ENCODE measurements around the gene CADM2.
"Not testable (repeated sequence)": the region's sequence is repeated elsewhere in the genome, so short reads cannot be mapped to it uniquely, and the experiment has no call there.

DNA sequence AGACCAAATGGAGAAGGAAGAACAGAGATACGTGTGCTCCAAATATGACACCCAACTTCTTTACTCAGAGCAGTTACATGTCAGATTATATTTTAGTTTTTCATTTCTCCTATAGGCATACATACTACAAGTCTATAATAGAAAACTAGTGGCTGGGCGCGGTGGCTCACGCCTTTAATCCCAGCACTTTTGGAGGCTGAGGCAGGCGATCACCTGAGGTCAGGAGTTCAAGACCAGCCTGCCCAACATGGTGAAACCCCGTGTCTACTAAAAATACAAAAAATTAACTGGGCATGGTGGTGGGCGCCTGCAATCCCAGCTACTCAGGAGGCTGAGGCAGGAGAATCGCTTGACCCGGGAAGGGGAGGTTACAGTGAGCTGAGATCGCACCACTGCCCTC lies 1030.8 kb downstream of the CADM2 start:
- TF ChIP-seq ZNF274 (IDR thresholded peaks at IDR 0.05; ENCODE audit: low read length); ZNF274 (tag by site-specific recombination; IDR thresholded peaks at IDR 0.05; ENCODE audit: borderline replicate concordance); ZNF426 (tag by site-specific recombination; IDR thresholded peaks at IDR 0.05); ZBTB11 (tag by site-specific recombination; conservative IDR thresholded peaks at IDR 0.05; ENCODE audit: low read depth); ZNF114 (tag by site-specific recombination; IDR thresholded peaks at IDR 0.05): not testable (repeated sequence)
